ENCODE data around the gene CNTROB.
A peak's percentile ranks its signal among the peaks of the same experiment; 100 is the strongest.

CNTROB gene

DNA sequence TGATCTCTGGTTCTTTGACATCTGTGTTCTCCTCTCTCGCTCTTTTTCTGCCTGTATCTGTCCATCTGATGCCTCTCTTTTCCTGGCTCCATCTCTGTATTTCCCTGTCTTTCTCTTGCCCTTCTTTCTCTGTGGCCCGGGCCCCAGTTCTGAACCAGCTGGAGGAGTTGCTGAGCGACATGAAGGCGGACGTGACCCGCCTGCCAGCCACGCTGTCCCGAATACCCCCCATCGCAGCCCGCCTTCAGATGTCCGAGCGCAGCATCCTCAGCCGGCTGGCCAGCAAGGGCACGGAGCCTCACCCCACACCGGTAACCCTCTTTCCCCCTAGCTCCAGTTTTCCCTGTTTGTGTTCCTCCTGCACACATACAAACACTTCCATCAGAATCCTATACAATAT is 21.7 kb upstream of the CNTROB start:
- no peak for DNase-seq

DNA sequence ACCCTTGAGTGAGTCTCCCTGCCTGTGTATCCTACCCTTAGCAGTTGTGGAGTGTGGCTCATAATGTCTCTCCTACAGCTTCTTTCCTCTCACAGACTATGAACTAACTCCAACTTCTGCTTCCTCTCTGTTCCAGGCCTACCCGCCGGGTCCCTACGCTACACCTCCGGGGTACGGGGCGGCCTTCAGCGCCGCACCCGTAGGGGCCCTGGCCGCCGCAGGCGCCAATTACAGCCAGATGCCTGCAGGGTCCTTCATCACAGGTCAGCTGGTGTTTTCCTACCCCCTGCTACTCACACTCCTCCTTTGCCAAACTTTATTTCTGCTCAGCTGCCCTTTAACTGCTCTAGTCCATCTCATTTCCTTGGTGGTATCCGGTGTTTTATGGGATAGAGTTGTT is 21.3 kb upstream of the CNTROB start:
- no peak for DNase-seq

DNA sequence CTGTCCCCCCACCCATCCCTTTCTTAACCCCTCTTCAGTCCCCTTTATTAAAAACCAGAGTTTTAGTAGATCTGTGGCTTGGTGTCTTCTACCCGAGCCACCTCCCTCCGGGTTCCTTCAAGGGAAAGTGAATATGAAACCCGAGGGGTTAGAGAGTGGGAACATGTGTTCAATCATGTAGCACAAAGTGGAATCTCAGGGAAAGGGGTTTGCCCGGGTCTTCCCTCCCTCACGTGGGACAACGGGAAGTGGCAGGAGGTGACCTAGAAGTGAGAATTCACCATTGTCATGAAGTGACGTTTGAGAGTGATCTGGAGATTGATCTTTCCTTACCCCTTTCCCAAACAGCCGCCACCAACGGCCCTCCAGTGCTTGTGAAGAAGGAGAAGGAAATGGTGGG is 20.9 kb upstream of the CNTROB start:
- DNase-seq = no peak

DNA sequence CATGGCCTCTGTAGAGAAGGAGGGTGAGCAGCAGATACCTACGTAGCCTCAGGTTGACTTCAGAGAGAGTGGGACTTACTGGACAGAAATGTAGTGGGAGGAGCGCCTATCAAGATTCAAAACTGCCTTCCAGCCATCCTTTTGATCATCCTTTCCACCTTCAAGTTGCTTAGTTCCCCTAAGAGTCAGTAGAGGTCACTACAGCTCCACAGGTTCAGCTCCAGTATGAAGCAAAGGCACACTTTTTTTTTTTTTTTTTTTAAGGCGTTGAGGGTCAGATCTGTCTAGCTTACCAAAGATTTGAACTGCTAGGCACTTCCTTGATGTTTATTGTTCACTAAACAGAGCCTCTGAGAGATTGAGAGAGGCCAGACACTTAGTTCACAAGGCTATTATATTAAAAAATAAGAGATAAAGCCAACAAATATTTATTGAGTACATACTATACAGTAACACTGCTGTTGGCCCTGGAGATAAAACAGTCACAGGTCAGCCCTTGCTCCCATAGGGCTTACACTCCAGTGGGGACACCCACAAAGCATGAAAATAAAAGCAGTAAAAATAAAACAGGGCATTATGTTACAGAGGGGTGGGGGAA is 19.0 kb upstream of the CNTROB start:
- peak; percentile 66 for DNase-seq

DNA sequence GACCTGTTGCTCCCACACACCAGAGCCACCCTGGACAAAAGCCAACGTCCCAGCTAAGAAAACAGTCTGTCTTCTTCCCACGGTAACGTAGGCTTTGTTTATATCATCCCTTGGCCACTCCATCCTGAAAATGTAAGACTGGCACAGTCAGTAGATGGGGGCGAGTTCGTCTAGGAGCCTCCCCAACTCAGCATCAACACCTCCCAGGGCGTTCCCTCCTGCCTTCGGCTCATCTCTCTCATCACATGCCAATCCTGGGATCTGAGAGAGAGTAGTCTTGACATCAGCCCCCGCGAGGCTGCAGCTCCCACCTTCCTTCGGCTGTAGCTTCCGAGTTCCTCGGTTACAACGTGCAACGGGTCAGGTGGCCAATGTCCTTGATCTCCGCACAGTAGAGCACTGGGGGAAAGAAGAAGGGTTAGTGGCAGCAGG is 16.8 kb upstream of the CNTROB start:
- DNase-seq = no peak

DNA sequence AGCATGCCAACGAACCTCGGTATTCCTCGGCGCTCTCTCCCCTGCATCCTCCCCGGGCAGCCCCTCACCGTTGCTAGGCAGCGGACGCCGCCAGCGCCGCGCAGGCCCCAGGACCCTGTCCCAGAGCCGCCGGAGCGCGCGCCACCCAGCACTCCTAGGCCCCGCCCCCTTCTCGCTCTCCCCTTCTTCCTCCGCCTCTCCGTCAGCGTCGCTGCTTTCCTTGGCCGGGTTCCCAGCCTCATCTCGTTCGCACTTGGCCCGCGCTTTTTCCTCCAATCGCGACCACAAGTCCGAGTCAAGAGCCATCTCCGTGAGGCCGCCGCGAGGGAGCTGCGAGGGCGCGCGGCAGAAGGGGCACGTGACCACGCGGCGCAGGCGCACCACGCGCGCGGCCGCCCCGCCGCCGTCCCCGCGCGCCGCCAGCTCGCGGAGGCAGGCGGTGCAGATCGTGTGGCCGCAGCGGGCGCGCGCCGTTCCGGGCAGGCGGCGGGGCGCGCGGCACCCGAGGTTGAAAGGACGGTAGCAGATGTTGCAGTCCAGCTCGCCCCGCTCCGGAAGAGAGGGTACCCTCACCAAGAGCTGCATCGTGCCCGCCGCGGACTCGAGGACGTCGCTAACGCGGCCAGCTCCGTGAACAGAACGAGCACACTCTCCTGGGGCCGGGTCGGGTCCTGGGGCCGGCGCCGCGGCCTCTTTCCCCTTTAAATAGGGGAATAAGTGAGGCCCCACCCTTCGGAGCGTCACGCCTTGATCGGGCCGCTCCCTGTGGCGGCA is 16.2 kb upstream of the CNTROB start, which contains the start of gene RNF227:
Gene RNF227, minus strand, starts transcription at position 679 of the 774 bp plus-strand sequence. Its CDS starts 94 bp downstream, at position 585.
- peak; percentile 92 for DNase-seq

DNA sequence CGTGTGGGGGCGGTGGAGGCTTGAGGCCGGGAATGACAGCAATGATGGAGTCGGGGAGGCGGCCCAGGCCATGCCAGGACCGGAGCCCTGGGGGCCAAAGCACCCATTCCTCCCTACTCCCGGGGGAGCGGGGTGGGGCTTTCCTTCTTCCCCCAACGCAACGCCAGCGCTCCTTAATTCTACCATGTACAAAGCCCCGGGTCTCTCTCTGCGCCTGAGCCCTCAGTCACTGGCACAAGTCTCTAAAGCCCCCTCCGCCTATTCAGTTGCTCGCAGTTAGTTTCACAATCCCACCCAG is 15.7 kb upstream of the CNTROB start:
- DNase-seq = no peak

DNA sequence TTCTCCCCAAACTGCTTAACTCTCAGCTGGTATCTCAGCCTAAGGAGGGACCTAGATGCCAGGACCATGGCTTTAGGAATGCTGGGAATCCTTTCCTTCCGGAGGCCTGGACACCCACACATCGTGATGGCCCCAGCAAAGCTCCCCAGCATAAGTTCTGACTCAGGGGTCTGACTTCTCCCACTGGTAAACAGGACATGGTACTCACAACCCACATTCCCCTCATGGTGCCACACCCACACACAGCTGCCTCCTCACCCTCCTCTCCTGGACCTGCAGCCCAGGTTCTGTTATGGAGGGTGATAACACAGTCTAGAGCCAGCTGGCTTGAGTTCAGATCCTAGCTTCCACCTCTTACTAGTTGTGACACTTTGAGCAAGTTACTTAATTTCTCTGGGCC is 15.2 kb upstream of the CNTROB start:
- DNase-seq = no peak

DNA sequence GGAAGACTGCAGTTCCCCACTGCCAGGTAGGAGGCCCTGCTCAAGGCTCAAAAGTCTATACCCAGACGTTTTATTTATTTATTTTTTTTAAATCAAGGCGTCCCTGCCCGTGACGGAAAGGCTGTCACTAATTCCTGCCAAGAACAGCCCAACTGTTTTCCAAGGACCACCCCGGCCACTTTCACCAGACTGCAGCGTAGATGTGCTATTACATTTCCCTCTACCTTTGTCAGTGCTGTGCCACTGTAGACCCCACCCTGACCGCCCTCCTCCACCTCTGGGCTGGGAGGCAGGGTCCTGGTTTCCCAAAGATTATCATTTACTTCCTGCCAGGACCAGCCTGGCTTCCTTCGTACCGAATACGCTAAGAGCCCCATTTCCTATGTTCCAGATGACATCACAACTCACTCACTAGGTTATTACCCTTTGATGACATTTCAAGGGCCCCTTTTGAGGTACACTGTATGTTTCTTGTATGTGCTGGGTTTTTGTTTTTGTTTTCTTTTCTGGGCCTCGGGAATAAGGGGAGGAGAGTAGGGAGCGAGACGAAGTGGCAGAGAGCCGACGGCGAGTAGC is 9.6 kb upstream of the CNTROB start:
- DNase-seq = no peak

DNA sequence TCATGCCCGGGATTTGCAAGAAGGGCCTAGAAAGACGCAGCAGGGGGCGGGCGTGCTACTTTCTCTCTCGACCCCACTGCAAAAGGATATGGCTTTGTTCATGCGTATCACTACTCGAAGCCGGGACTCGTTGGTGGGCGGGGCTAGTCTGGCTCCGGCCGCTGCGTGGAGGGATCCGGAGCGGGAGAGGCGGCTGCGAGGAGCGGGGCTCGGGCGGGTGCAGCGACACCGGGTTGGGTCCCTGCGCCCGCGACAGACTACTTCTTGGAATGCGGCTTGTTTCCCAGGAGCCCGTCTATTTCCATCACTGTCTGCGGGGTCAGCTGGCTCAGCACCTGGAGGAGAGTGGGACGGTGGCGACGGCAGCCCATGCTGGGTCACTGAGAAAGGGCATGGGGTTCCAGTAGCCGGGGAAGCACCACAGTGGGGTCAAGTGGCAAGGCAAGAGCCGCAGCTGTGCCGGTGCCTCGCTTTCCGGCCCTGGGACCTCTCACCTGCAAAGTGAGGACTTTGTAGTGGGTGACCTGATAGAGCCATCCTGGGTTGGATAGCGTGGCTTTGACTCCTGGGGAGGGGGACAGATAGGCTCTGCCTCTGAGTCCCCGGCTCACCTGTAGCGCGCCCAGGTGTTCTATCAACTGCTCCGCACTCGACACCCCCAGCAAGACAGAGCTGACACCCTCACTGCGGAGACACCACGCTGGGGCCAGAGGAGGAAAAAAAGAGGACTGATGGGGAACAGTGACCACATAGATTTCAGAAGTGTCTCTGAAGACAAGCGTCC is 9.0 kb upstream of the CNTROB start:
- DNase-seq = peak; percentile 87

DNA sequence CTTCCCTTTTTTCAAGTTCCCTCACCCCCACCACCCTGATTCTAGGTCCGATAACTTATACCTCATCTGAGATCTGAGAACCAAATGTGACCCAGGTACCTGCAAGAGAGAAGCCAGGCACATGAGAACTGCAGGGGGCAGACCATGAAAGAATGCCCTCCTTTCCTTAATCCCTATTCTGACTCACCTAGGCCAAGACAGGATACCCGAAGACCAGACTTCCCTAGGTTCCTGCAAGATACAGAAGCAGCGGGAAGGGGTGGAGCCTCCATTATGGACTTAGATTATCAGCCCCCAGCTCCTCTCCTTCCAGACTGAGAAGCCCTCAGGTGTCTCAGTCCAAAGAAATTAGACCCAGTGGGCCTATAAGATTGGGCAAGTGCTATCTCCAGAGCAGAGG is 4.4 kb upstream of the CNTROB start:
- no peak for DNase-seq

DNA sequence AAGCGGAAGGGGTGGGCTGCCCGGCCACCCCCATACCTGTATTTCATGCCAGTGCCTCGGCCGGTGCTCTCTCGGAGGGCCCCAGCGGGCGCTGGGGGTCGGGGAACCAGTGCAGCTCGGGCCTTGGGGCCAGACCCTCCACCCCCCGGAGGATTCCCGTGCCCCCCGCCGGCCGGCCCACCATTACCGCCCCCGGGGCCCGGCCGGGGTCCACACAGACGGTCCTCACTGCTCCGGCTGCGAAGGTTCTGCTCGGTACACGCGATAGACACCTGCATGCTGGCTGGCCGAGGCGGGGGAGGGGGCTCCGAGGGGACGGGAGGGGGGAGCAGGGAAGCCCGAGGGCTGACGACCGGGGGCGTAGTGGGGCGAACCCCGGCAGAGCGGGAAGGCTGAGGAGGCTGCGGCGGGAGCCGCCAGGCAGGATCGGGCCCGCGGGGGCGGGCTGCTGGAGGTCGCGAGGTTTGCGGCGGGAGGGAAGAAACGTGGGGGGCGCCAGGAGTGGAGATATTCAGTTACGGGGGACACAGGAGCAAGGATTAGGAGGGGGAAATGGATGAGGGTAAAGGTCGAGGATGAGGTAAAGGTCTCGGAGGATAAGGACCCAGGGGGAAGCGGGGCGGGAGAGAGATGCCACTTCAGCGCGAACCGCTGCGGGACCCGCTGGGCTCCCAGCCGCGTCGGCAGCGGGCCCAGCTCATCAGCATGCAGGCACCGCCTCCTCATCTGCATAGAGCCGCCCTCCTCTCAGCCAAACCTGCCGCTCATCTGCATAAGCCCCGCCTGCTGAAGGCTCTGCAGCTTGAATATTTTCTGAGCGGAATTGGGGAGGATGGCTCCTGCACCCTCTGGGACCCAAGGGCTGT is 2.6 kb upstream of the CNTROB start, which contains the start of gene KCNAB3:
Gene KCNAB3, minus strand, starts transcription at position 699 of the 866 bp plus-strand sequence. Its CDS starts 421 bp downstream, at position 278.
- DNase-seq = no peak

DNA sequence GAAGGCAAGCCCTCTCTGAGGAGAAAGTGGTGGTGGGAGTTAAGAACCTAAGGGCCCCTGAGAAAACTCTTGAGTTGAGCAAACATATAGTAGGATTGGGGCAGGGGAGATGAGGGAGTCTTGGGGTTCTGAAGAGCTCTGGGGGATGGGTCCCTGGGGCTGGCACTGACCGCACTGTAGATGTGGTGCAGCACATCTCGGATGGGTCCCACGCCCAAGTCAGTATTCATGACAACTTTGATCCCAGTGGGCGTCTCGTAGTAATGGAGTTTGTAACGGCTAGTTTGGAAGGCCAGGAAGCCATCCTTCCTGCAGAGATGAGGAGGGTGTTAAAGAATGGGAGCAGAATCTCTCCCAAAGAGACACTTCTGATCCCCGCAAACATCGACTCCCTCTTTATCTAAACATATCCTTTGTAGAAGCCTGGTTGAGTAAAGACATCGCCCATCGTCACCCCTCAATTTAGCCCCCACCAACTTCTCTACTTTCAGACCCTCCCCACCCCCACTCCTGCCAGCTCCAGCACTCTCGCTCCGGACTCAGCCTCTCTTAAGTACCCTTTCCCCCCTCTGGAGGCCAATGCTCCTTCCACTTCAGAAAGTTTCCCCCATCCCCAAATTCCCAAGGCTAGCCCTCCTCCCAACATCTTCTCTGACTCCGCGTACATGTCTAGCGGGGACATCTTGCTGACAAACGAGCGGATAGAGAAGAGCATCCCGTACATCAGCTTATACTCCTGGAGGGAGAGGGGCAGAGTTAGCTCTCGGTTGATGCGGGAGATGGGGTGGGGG is 970 bp upstream of the CNTROB start:
- DNase-seq = peak; percentile 37

DNA sequence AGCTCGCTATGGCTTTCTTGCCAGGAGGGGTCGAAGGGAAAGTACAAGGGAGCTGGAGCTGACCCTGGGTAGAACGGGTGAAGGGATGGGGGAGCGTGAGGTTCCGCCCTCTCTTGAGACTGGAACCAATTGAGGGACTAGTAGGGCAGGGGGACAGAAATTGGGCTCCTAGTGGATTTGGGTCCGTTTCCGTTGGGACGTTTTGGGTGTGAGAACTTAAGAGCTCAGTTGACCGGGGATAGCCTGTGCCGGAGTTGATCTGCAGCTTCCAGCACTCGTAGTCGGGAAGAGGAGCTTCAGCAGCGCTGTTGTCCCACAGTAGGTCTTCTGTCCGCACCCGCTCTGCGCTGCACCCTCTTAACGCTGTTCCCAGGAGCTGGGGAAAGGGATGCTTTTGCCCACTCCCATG is 481 bp downstream of the CNTROB start:
- peak; percentile 40 for DNase-seq

DNA sequence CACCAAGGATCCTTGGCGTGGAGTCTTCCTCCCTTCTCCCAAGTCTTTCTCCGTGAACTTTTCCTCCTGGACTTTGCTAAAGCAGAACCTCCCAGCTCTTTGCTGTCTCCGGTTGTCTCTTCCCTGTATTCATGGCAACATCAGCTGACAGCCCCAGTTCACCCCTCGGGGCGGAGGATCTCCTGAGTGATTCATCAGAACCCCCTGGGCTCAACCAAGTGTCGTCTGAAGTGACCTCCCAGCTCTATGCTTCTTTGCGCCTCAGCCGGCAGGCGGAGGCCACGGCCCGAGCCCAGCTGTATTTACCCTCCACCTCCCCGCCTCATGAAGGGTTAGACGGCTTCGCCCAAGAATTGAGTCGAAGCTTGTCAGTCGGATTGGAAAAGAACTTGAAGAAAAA is 943 bp downstream of the CNTROB start:
- peak; percentile 59 for DNase-seq

DNA sequence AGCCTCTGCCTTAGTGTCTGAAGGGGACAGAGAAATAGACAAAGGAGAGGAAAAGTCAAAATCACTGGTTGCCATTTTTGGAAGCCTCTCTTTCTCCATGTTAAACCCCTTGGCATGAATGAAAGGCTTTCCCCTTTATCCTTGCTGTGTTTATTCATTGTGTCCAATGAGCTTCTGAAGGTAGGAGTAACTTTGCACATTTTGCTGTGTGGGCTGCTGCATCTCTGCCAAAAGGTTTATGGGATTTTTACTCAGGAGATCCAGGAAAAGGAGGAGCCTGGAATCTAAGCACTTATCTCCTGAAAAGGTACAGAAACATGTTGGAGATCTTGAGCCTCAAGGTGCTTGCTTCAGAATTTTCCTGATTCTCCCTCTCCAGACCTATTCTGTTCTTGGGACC is 3.9 kb downstream of the CNTROB start:
- DNase-seq = no peak

DNA sequence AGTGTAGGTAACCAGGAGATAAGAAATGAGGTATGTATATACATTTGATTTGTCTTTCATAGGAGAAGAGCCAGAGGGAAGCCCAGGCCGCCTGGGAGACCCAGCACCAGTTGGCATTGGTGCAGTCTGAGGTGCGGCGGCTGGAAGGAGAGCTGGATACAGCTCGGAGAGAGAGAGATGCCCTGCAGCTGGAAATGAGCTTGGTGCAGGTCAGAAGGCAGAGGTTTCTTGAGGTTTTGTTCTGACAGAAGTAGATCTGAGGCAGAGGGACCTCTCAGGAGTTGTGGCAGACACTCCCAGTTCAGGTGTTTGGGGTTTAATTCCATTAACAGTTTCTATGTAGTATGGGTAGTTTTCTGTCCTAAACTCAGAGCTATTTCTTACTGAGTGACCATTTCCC is 8.0 kb downstream of the CNTROB start:
- no peak for DNase-seq

DNA sequence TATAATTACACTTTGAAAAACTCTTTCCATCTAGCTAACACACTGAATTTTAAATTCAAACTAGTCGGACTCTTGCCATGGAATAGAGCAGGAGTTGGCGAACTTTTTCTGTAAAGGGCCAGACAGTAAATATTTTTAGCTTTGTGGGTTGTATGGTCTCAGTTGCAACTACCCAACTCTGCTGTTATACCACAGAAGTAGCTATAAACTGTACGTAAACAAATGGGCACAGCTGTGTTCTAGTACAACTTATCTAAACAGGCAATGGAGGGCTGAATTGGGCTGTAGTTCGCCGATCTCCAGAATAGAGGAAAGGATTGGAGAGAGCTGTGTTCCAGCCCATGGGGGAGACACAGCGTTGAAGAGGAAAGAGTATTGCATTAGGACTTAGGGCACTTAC is 8.7 kb downstream of the CNTROB start:
- DNase-seq = no peak

DNA sequence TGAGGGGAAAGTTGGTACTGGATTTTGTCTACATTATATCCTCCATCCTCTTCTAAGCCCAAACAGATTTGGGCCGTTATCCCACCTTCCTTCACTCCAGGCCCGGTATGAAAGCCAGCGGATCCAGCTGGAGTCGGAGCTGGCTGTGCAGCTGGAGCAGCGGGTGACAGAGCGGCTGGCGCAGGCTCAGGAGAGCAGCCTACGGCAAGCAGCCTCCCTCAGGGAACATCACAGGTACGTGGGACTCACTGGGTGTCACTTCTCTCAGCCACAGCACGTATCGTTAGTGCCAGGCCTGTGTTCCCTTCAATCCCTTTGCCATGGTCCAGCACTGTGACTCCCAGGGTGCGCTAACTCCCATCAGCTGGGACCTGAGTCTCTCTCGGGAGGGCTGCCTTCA is 11.3 kb downstream of the CNTROB start:
- DNase-seq = no peak

DNA sequence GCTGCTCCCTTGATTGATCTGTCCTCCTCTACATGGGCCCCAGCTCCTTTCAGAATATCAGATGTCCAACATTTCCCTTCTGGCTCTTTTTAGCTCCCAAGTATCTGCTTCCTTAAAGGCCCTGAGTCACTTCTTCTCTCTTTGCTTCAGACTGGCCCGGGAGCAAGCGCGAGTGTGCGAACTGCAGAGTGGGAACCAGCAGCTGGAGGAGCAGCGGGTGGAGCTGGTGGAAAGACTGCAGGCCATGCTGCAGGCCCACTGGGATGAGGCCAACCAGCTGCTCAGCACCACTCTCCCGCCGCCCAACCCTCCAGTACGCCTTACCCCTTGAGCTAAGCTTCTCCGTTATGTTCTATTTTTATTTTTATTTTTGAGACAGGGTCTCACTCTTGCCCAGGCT is 12.3 kb downstream of the CNTROB start:
- no peak for DNase-seq

DNA sequence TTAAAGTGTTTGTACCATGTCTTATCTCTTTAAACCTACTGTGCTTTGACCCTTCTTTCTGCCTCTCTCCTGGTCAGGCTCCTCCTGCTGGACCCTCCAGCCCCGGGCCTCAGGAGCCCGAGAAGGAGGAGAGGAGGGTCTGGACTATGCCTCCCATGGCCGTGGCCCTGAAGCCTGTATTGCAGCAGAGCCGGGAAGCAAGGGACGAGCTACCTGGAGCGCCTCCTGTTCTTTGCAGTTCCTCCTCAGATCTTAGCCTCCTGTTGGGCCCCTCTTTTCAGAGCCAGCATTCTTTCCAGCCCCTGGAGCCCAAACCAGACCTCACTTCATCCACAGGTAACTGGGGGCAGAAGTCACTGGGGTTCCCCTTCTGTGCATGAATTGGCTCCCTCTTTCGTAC is 13.6 kb downstream of the CNTROB start:
- no peak for DNase-seq

DNA sequence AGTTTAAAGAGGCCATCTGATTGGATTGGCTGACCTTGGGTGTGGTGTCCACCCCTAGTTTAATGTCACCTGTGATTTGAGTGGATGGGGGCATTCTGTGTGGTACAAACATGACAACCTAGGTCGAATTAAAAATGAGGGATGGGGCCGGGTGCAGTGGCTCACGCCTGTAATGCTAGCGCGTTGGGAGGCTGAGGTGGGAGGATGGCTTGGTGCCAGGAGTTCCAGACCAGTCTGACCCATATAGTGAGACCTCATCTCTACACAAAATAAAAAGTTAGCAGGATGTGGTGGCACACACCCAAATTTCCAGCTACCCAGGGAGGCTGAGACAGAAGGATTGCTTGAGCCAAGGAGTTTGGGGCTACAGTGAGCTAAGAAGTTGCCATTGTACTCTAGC is 14.4 kb downstream of the CNTROB start:
- no peak for DNase-seq

Data from NCI-H146 (cell line).